HEK293T (cell line): ENCODE data around the gene SPDEF.

Source experiments
- ARNT ChIP-seq: fragments of 450-650 bp; IDR thresholded peaks from 2 replicates; pipeline ENCODE4 v1.6.1; 2017; ENCODE audit warnings: mild to moderate bottlenecking
- CTBP1 ChIP-seq: fragments of 450-650 bp; IDR thresholded peaks from 2 replicates; pipeline ENCODE4 v1.6.1; 2016; ENCODE audit warnings: borderline replicate concordance
- FOXA1 ChIP-seq: fragments of 450-650 bp; IDR thresholded peaks from 2 replicates; pipeline ENCODE4 v1.6.1; 2016; ENCODE audit warnings: mild to moderate bottlenecking
- FOXK2 ChIP-seq: fragments of 450-650 bp; IDR thresholded peaks from 2 replicates; pipeline ENCODE4 v1.6.1; 2016; ENCODE audit warnings: mild to moderate bottlenecking
- HDGF ChIP-seq: fragments of 450-650 bp; IDR thresholded peaks from 2 replicates; pipeline ENCODE4 v1.6.1; 2017; ENCODE audit warnings: antibody characterized with exemption, borderline replicate concordance
- LEF1 ChIP-seq: fragments of 450-650 bp; IDR thresholded peaks from 2 replicates; pipeline ENCODE4 v1.6.1; 2017; ENCODE audit warnings: mild to moderate bottlenecking, borderline replicate concordance
- SP1 ChIP-seq: fragments of 450-650 bp; IDR thresholded peaks from 2 replicates; pipeline ENCODE4 v1.6.1; 2017

- TF ChIP-seq CTBP1 (no peak), ARNT (no peak), HDGF (no peak), FOXA1 (no peak), SP1 (no peak), LEF1 (no peak), FOXK2 (no peak)
Measured at GRCh38 chr6:34555328-34555727, 801 bp downstream of the SPDEF start.
